ENCODE results near the gene RTN4IP1.

DNA sequence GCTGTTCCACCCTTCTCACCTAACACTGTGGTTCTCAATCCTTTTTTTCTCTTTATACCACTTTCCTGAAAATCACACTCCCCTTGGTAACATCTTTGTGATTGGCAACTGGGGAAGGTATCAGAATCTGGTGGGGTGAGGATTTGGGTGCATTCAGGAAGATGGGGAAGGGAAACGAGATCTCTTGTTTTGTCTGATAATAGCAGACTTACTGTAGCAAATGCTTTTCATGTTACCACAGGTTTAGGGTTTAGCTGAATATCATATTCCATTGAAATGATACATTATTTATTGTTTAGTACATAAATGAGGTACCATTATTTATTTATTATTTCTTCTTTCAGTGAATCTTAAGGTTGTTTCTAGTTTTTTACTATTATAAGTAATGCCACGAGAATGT is 100.8 kb downstream of the RTN4IP1 start:
- TF ChIP-seq POLR2A (IDR thresholded peaks at IDR 0.05) = no peak
- TF ChIP-seq, protein P1, sequence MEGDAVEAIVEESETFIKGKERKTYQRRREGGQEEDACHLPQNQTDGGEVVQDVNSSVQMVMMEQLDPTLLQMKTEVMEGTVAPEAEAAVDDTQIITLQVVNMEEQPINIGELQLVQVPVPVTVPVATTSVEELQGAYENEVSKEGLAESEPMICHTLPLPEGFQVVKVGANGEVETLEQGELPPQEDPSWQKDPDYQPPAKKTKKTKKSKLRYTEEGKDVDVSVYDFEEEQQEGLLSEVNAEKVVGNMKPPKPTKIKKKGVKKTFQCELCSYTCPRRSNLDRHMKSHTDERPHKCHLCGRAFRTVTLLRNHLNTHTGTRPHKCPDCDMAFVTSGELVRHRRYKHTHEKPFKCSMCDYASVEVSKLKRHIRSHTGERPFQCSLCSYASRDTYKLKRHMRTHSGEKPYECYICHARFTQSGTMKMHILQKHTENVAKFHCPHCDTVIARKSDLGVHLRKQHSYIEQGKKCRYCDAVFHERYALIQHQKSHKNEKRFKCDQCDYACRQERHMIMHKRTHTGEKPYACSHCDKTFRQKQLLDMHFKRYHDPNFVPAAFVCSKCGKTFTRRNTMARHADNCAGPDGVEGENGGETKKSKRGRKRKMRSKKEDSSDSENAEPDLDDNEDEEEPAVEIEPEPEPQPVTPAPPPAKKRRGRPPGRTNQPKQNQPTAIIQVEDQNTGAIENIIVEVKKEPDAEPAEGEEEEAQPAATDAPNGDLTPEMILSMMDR (IDR thresholded peaks at IDR 0.05) = no peak

All from breast epithelium (tissue), 3 donors.